ENCODE results near the gene ITPR2. TPM values are rescaled to one million over a fixed set of nuclear protein-coding genes. Genes with fewer than 3 reads are reported as not detected.

The ITPR2 gene
- total RNA-seq, 6 experiments from 2014 or later = 6.9 to 8.4 (median 7.6) TPM

- Mint-ChIP-seq H3K9me3 (no peaks in the 10 kb centered on the region), H3K36me3 (ENCODE audit: low read depth) (0 out of 2 replicates have a peak, but pooled peaks cover under 1% of the 10 kb centered on the region), H3K27ac (no peak overlapping the region), H3K4me1 (ENCODE audit: low read depth) (peaks cover 5% of the 10 kb centered on the region; the same call in 1 of the 2 replicates), H3K27me3 (ENCODE audit: insufficient read depth) (no peaks in the 10 kb centered on the region), H3K4me3 (no peak overlapping the region)
- TF ChIP-seq CTCF (IDR thresholded peaks at IDR 0.05) = no peak
- DNase-seq = no peak
Measured at GRCh38 chr12:26769611-26770010, 63.4 kb downstream of the ITPR2 start.

GRCh38 chr12:26768611-26769603, 64.1 kb downstream of the ITPR2 start:
- DNase-seq = no peak
- no peak for TF ChIP-seq CTCF (IDR thresholded peaks at IDR 0.05)
- H3K4me3 Mint-ChIP-seq = no peak overlapping the region
- H3K4me1 Mint-ChIP-seq (ENCODE audit: low read depth) = peaks cover 5% of the 10 kb centered on the region; the same call in 1 of the 2 replicates
- H3K27ac Mint-ChIP-seq = no peak overlapping the region
- H3K27me3 Mint-ChIP-seq (ENCODE audit: insufficient read depth) = no peaks in the 10 kb centered on the region
- H3K9me3 Mint-ChIP-seq = no peaks in the 10 kb centered on the region
- H3K36me3 Mint-ChIP-seq (ENCODE audit: low read depth) = no peaks in the 10 kb centered on the region

GRCh38 chr12:26767865-26768264, 65.1 kb downstream of the ITPR2 start:
- no peaks in the 10 kb centered on the region for H3K36me3 Mint-ChIP-seq (ENCODE audit: low read depth)
- peaks cover 3% of the 10 kb centered on the region; the same call in 1 of the 2 replicates for H3K4me1 Mint-ChIP-seq (ENCODE audit: low read depth)
- no peaks in the 10 kb centered on the region for H3K9me3 Mint-ChIP-seq
- TF ChIP-seq CTCF (IDR thresholded peaks at IDR 0.05) = no peak
- DNase-seq = no peak
- no peaks in the 10 kb centered on the region for H3K27me3 Mint-ChIP-seq (ENCODE audit: insufficient read depth)
- no peak overlapping the region for H3K4me3 Mint-ChIP-seq
- H3K27ac Mint-ChIP-seq = no peak overlapping the region

GRCh38 chr12:26767116-26767515, 65.9 kb downstream of the ITPR2 start:
- Mint-ChIP-seq H3K4me1 (ENCODE audit: low read depth) (no peaks in the 10 kb centered on the region), H3K27ac (no peak overlapping the region), H3K27me3 (ENCODE audit: insufficient read depth) (no peaks in the 10 kb centered on the region)

GRCh38 chr12:26762186-26762585, 70.8 kb downstream of the ITPR2 start:
- no peak for DNase-seq
- Mint-ChIP-seq H3K9me3 (peaks cover 15% of the 10 kb centered on the region), H3K36me3 (ENCODE audit: low read depth) (peaks cover 15% of the 10 kb centered on the region), H3K4me3 (no peak overlapping the region), H3K27me3 (ENCODE audit: insufficient read depth) (no peaks in the 10 kb centered on the region; the same call in 1 of the 2 replicates), H3K4me1 (ENCODE audit: low read depth) (no peaks in the 10 kb centered on the region), H3K27ac (no peak overlapping the region)
- TF ChIP-seq CTCF (IDR thresholded peaks at IDR 0.05) = no peak

More at GRCh38 chr12:26767116-26767515, 65.9 kb downstream of the ITPR2 start:
- no peak for DNase-seq
- H3K36me3 Mint-ChIP-seq (ENCODE audit: low read depth) = peaks cover 3% of the 10 kb centered on the region
- no peak overlapping the region for H3K4me3 Mint-ChIP-seq
- TF ChIP-seq CTCF (IDR thresholded peaks at IDR 0.05) = no peak
- peaks cover 3% of the 10 kb centered on the region for H3K9me3 Mint-ChIP-seq

Measured in HFFc6 (cell line).